PC-9 (cell line): ENCODE data around the gene IL1RAPL1. TPM values are rescaled to one million over a fixed set of nuclear protein-coding genes. Genes with fewer than 3 reads are reported as not detected.

Source experiments
- BruUV-seq: library from RNA; stranded (reverse); fragments of 400-500 nt; replicated peaks from 2 replicates; lab custom pipeline; 2021; lab: Mats Ljungman, UMichigan
- CTCF ChIA-PET: fragments of 300-600 bp; sonication (Branson Sonifier 250); formaldehyde crosslinking; loops from one replicate; lab custom pipeline; 2022; ENCODE audit warnings: antibody characterized with exemption; lab: Charles Lee
- POLR2A ChIA-PET: fragments of 300-600 bp; sonication (Branson Sonifier 250); formaldehyde crosslinking; loops from one replicate; lab custom pipeline; 2022; ENCODE audit warnings: antibody characterized with exemption; ENCODE audit not compliant: unreplicated experiment; lab: Charles Lee
- DNase-seq, 2 experiments: peaks; one replicate each; pipeline versions ENCODE4 v3.0.0 to v3.0.0-alpha.2; 2015 to 2022; ENCODE audit warnings: mixed read lengths in 1 of 2
- H2AFZ ChIP-seq: fragments of 200-600 bp; sonication (generic); 2 replicates; pipeline ENCODE4 v1.8.1; 2017; ENCODE audit warnings: antibody characterized with exemption
- H3F3A ChIP-seq: fragments of 200-600 bp; sonication (generic); 2 replicates; pipeline ENCODE4 v1.8.1; 2017; ENCODE audit warnings: antibody characterized with exemption, mild to moderate bottlenecking, low read depth; ENCODE audit not compliant: insufficient read depth
- H3K27ac ChIP-seq: fragments of 200-600 bp; sonication (generic); 2 replicates; pipeline ENCODE4 v1.6.1; 2016; ENCODE audit warnings: mixed run types
- H3K27me3 ChIP-seq: fragments of 200-600 bp; sonication (generic); 2 replicates; pipeline ENCODE4 v1.6.1; 2016; ENCODE audit warnings: low read depth, mixed run types; ENCODE audit not compliant: insufficient read depth
- H3K36me3 ChIP-seq: fragments of 200-600 bp; sonication (generic); 2 replicates; pipeline ENCODE4 v1.6.1; 2016; ENCODE audit warnings: low read depth, mixed run types
- H3K4me1 ChIP-seq: fragments of 200-600 bp; sonication (generic); replicated peaks from 2 replicates; pipeline ENCODE4 v1.6.1; 2016; ENCODE audit warnings: mixed run types; ENCODE audit not compliant: insufficient read depth
- H3K4me2 ChIP-seq: fragments of 200-600 bp; sonication (generic); 2 replicates; pipeline ENCODE4 v1.6.1; 2017; ENCODE audit warnings: mixed run types
- H3K4me3 ChIP-seq: fragments of 200-600 bp; sonication (generic); 2 replicates; pipeline ENCODE4 v1.6.1; 2016; ENCODE audit warnings: mixed run types
- H3K79me2 ChIP-seq: fragments of 200-600 bp; sonication (generic); 2 replicates; pipeline ENCODE4 v1.6.1; 2017; ENCODE audit warnings: low read depth, mixed run types
- H3K9me2 ChIP-seq: fragments of 200-600 bp; sonication (generic); 2 replicates; pipeline ENCODE4 v1.8.1; 2017; ENCODE audit warnings: mild to moderate bottlenecking; ENCODE audit not compliant: insufficient read depth
- H3K9me3 ChIP-seq: fragments of 200-600 bp; sonication (generic); 2 replicates; pipeline ENCODE4 v1.8.1; 2016; ENCODE audit warnings: low read depth; ENCODE audit not compliant: insufficient read depth
- H4K20me1 ChIP-seq: fragments of 200-600 bp; sonication (generic); 2 replicates; pipeline ENCODE4 v1.8.1; 2017; ENCODE audit not compliant: insufficient read depth
- EZH2 ChIP-seq: fragments of 200-600 bp; sonication (generic); IDR thresholded peaks from 2 replicates; pipeline ENCODE4 v1.8.0; 2017; ENCODE audit warnings: antibody characterized with exemption, low read depth
- intact Hi-C: fragments of 100-400 bp; cut with micrococcal nuclease; formaldehyde crosslinking; loops from one replicate; pipeline ENCODE4 v1.10.0; 2022; ENCODE audit not compliant: unreplicated experiment
- total RNA-seq: library from RNA; stranded (reverse); gene quantifications from 2 replicates; pipeline ENCODE4 v1.2.3, GENCODE V29; 2021
- TF ChIP-seq, protein P1 (sequence below): fragments of 200-600 bp; sonication (generic); conservative IDR thresholded peaks from 2 replicates; pipeline ENCODE4 v1.6.1; 2017; ENCODE audit warnings: mixed run types, antibody characterized with exemption, mild to moderate bottlenecking, moderate library complexity

The IL1RAPL1 gene
- total RNA-seq, 1 experiment from 2014 or later: 0.26 TPM

DNA sequence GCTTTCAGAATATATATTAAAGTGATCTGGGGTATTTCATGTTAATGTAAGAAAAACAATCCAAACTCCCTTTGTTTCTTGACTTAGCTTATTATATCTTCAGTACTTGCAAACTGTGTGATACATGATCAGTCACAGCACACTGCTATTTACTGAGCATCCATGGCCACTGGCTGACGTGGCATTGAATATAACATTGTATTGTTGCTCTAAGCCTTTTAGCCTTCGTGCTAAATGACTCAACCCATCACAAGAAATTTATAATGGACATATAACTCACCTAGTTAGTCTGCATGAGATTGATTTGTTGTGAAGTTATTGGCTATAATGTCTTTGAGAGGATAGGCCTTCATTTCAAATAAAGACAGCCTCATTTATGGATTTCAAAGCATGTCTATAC lies 642.6 kb downstream of the IL1RAPL1 start:
- H3K36me3 ChIP-seq: no peaks in the 10 kb centered on the region
- TF ChIP-seq, protein P1, sequence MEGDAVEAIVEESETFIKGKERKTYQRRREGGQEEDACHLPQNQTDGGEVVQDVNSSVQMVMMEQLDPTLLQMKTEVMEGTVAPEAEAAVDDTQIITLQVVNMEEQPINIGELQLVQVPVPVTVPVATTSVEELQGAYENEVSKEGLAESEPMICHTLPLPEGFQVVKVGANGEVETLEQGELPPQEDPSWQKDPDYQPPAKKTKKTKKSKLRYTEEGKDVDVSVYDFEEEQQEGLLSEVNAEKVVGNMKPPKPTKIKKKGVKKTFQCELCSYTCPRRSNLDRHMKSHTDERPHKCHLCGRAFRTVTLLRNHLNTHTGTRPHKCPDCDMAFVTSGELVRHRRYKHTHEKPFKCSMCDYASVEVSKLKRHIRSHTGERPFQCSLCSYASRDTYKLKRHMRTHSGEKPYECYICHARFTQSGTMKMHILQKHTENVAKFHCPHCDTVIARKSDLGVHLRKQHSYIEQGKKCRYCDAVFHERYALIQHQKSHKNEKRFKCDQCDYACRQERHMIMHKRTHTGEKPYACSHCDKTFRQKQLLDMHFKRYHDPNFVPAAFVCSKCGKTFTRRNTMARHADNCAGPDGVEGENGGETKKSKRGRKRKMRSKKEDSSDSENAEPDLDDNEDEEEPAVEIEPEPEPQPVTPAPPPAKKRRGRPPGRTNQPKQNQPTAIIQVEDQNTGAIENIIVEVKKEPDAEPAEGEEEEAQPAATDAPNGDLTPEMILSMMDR: no peak
- no peak for TF ChIP-seq EZH2
- no peak overlapping the region for H2AFZ ChIP-seq
- H3K4me2 ChIP-seq: no peak overlapping the region
- H3K9me2 ChIP-seq: no peaks in the 10 kb centered on the region
- H3K27me3 ChIP-seq: no peaks in the 10 kb centered on the region
- POLR2A ChIA-PET: no interaction called here
- no peaks in the 10 kb centered on the region for H3K79me2 ChIP-seq
- no peak overlapping the region for H3K4me3 ChIP-seq
- CTCF ChIA-PET: no interaction called here
- DNase-seq: no peak
- H3K9me3 ChIP-seq: no peaks in the 10 kb centered on the region
- no peaks in the 10 kb centered on the region for H4K20me1 ChIP-seq
- no TSS peak for BruUV-seq
- H3K4me1 ChIP-seq: no peaks in the 10 kb centered on the region
- no peak overlapping the region for H3K27ac ChIP-seq
- intact Hi-C loops: no loop called here
- H3F3A ChIP-seq: no peaks in the 10 kb centered on the region

DNA sequence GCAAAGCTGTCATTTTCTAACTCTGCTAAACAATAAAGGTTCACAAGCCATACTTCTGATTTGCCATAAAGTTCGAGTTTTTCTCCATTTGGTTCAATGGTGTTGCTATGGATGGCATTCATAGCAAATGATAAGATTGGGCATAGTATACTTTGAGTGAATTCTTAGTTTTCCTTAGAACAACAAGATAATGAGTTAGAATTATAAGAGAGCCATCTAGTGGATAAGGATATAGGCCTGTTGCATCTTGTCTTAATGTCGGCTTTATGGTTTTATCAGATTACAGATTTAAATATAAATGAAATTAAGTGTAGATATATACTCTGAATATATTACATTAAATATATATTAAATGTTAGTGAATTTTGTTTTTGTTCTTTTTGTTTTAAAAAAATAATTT lies 644.6 kb downstream of the IL1RAPL1 start:
- Histone ChIP-seq H3K27me3 (no peaks in the 10 kb centered on the region), H3K4me2 (no peak overlapping the region), H4K20me1 (no peaks in the 10 kb centered on the region), H3F3A (no peaks in the 10 kb centered on the region), H3K27ac (no peak overlapping the region), H3K79me2 (no peaks in the 10 kb centered on the region), H3K4me1 (no peaks in the 10 kb centered on the region), H2AFZ (no peak overlapping the region), H3K9me3 (no peaks in the 10 kb centered on the region), H3K4me3 (no peak overlapping the region), H3K36me3 (no peaks in the 10 kb centered on the region), H3K9me2 (no peaks in the 10 kb centered on the region)
- TF ChIP-seq, protein P1: peak; percentile 35; the same call in 1 of the 2 replicates
- TF ChIP-seq EZH2: no peak
- intact Hi-C loops: no loop called here
- no TSS peak for BruUV-seq
- ChIA-PET POLR2A (no interaction called here), CTCF (no interaction called here)
- DNase-seq: no peak

DNA sequence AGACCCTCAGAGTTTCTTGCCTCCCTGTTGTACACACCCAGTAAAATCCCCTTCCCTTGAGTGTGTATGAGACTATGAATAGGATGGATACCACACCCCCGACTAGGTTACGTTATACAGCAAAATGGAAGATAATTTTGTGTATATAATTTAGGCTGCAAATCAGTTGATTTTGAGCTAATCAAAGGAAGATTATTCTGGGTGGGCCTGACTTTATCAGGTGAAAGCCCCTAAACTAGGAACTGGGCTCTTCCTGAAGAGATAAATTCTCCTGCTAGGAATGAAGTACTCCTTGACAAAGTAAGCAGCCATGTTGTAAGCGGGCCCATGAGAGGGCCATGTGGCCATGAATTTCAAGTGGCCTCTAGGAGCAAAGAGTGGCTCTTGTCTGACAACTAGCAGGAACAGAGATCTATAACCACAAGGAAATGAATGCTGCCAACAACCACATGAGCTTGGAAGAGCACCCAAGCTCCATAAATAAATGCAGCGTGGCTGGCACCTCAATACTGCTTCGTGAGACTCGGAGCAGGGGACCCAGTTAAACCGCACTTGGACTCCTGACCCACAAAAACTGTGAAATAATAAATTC lies 646.4 kb downstream of the IL1RAPL1 start:
- POLR2A ChIA-PET: no interaction called here
- H3K9me2 ChIP-seq: no peaks in the 10 kb centered on the region
- H3K27ac ChIP-seq: no peak overlapping the region
- intact Hi-C loops: no loop called here
- BruUV-seq: no TSS peak
- CTCF ChIA-PET: no interaction called here
- H2AFZ ChIP-seq: no peak overlapping the region
- no peak overlapping the region for H3K4me2 ChIP-seq
- H3K27me3 ChIP-seq: no peaks in the 10 kb centered on the region
- H3K79me2 ChIP-seq: no peaks in the 10 kb centered on the region
- TF ChIP-seq, protein P1: no peak
- TF ChIP-seq EZH2: no peak
- H3K36me3 ChIP-seq: no peaks in the 10 kb centered on the region
- no peak for DNase-seq
- no peak overlapping the region for H3K4me3 ChIP-seq
- H4K20me1 ChIP-seq: no peaks in the 10 kb centered on the region
- no peaks in the 10 kb centered on the region for H3K4me1 ChIP-seq
- H3F3A ChIP-seq: no peaks in the 10 kb centered on the region
- H3K9me3 ChIP-seq: no peaks in the 10 kb centered on the region
